Activated B cell treated with CpG ODN at 0.5 μM for 24 hours (primary cell): Measurements from ENCODE around the gene SPAG16. TPM values are rescaled to one million over a fixed set of nuclear protein-coding genes. Genes with fewer than 3 reads are reported as not detected.

Source experiments
- ATAC-seq: fragments of 200-7000 bp; cut with Tn5 transposase; one replicate; pipeline ENCODE4 v1.10.0; 2021; ENCODE audit warnings: low read depth, mild to moderate bottlenecking, moderate library complexity
- CTCF ChIA-PET: fragments of 350-600 bp; sonication (Branson Sonifier 250); formaldehyde crosslinking; loops from one replicate; lab custom pipeline; 2021; ENCODE audit warnings: antibody characterized with exemption; lab: Charles Lee
- POLR2A ChIA-PET: fragments of 350-600 bp; sonication (Branson Sonifier 250); formaldehyde crosslinking; loops from one replicate; lab custom pipeline; 2021; ENCODE audit warnings: antibody characterized with exemption; lab: Charles Lee
- DNase-seq: peaks from one replicate; pipeline ENCODE4 v3.0.0; 2022
- H3K27ac Mint-ChIP-seq: one replicate; pipeline ENCODE4 v1.8.0; 2020; ENCODE audit warnings: mixed read lengths
- H3K27me3 Mint-ChIP-seq: one replicate; pipeline ENCODE4 v1.8.0; 2021; ENCODE audit warnings: mixed read lengths
- H3K36me3 Mint-ChIP-seq: one replicate; pipeline ENCODE4 v1.8.0; 2021; ENCODE audit warnings: low read depth, mixed read lengths
- H3K4me1 Mint-ChIP-seq: one replicate; pipeline ENCODE4 v1.8.0; 2021; ENCODE audit warnings: mixed read lengths
- H3K4me3 Mint-ChIP-seq: one replicate; pipeline ENCODE4 v1.8.0; 2020; ENCODE audit warnings: mild to moderate bottlenecking, mixed read lengths
- H3K9me3 Mint-ChIP-seq: one replicate; pipeline ENCODE4 v1.8.0; 2020; ENCODE audit warnings: mixed read lengths
- intact Hi-C: fragments of 100-400 bp; cut with micrococcal nuclease; formaldehyde crosslinking; loops from one replicate; pipeline ENCODE4 v1.15.1; 2024
- total RNA-seq: library from RNA; stranded (reverse); gene quantifications from 2 replicates; pipeline ENCODE4 v1.2.3, GENCODE V29; 2022
- TF ChIP-seq, protein P1 (sequence below): fragments of 200-600 bp; IDR thresholded peaks from one replicate; pipeline ENCODE4 v1.8.0; 2022; ENCODE audit warnings: antibody characterized with exemption, mild to moderate bottlenecking

The SPAG16 gene
- total RNA-seq, 1 donor from 2014 or later: 11.2 TPM

DNA sequence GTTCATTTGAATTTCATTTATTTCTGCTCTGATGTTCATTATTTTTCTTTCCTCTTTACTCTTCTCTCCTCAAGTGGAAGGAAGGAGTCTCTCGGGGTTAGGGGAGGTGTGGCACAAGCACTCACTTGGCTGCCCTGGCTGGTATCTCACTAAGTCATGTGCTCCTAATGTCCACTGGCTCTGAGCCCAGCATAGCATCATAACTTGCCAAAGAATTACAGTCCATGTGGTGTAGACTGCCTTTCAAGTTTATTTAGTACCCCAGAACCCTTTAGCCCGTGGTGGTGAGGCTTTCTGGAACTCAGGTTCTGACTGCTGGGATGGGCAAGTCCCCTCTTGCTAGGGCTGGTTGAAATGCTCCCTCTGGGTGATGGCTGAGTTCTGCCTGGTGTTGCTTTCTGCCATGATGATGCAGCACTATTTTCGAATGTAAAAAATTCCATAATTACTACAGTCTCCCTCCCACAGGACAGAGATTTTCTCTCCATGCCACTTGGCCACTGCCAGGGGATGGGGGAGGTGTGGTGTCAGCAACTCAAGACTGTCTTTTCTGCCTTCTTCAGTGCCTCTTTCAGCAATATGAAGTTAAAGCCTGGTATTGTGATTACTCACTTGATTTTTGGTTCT is 22.2 kb downstream of the SPAG16 start:
- DNase-seq: no peak
- intact Hi-C loops: no loop called here
- no peak overlapping the region for H3K27ac Mint-ChIP-seq
- ChIA-PET POLR2A (no interaction called here), CTCF (no interaction called here)
- no peak overlapping the region for H3K4me3 Mint-ChIP-seq
- no peak for ATAC-seq
- H3K27me3 Mint-ChIP-seq: no peaks in the 10 kb centered on the region
- peaks cover 45% of the 10 kb centered on the region for H3K36me3 Mint-ChIP-seq
- TF ChIP-seq, protein P1, sequence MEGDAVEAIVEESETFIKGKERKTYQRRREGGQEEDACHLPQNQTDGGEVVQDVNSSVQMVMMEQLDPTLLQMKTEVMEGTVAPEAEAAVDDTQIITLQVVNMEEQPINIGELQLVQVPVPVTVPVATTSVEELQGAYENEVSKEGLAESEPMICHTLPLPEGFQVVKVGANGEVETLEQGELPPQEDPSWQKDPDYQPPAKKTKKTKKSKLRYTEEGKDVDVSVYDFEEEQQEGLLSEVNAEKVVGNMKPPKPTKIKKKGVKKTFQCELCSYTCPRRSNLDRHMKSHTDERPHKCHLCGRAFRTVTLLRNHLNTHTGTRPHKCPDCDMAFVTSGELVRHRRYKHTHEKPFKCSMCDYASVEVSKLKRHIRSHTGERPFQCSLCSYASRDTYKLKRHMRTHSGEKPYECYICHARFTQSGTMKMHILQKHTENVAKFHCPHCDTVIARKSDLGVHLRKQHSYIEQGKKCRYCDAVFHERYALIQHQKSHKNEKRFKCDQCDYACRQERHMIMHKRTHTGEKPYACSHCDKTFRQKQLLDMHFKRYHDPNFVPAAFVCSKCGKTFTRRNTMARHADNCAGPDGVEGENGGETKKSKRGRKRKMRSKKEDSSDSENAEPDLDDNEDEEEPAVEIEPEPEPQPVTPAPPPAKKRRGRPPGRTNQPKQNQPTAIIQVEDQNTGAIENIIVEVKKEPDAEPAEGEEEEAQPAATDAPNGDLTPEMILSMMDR: no peak
- H3K4me1 Mint-ChIP-seq: no peaks in the 10 kb centered on the region
- peaks cover 19% of the 10 kb centered on the region for H3K9me3 Mint-ChIP-seq

GRCh38 chr2:213315168-213315876 is 31.1 kb downstream of the SPAG16 start:
- Mint-ChIP-seq H3K36me3 (peaks cover 25% of the 10 kb centered on the region), H3K27ac (no peak overlapping the region), H3K4me1 (peaks cover 2% of the 10 kb centered on the region), H3K9me3 (no peaks in the 10 kb centered on the region), H3K4me3 (no peak overlapping the region), H3K27me3 (no peaks in the 10 kb centered on the region)
- ChIA-PET CTCF (no interaction called here), POLR2A (no interaction called here)
- intact Hi-C loops: no loop called here
- ATAC-seq (no peak), DNase-seq (no peak)
- TF ChIP-seq, protein P1: no peak

DNA sequence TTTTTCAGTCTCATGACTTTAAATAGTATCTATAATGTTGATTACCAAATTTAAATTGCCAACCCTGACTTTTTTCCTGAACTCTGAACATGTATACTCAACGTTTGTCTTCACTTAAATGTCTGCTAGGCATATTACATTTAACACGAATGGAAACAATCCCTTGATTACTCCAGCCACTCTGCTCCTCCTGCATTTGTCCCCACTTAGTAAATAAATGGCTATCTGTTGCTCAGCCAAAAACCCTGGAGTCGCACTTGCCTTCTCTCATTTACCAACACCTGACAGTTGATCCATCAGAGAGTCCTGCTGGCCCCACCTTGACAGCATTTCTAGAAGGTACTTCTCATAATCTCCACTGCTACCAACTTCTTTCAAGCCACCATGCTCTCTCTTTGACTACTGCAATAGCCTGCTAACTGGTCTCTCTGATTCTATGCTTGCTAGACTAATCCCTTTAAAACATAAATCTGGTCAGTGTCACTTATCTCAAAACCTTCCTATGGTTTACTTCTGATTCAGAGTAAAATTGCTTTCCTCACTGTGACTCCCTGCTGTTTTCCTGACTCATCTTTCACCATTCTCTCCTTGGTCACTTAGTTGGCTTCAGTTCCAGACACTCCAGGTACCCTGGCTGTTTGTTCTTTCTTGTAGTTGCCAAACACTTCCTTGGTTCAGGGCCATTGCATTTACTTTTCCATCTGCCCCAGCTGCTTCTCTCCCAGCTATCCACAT is 31.9 kb downstream of the SPAG16 start:
- no peaks in the 10 kb centered on the region for H3K9me3 Mint-ChIP-seq
- DNase-seq: no peak
- ChIA-PET POLR2A (no interaction called here), CTCF (no interaction called here)
- H3K27me3 Mint-ChIP-seq: no peaks in the 10 kb centered on the region
- TF ChIP-seq, protein P1: no peak
- peaks cover 28% of the 10 kb centered on the region for H3K36me3 Mint-ChIP-seq
- no peak for ATAC-seq
- no peak overlapping the region for H3K27ac Mint-ChIP-seq
- intact Hi-C loops: no loop called here
- H3K4me3 Mint-ChIP-seq: no peak overlapping the region
- peaks cover 2% of the 10 kb centered on the region for H3K4me1 Mint-ChIP-seq

- peaks cover 28% of the 10 kb centered on the region for H3K36me3 Mint-ChIP-seq
- intact Hi-C loops: no loop called here
- ATAC-seq (no peak), DNase-seq (no peak)
- no peak overlapping the region for H3K4me3 Mint-ChIP-seq
- peaks cover 2% of the 10 kb centered on the region for H3K4me1 Mint-ChIP-seq
- no peak overlapping the region for H3K27ac Mint-ChIP-seq
- no peaks in the 10 kb centered on the region for H3K9me3 Mint-ChIP-seq
- ChIA-PET CTCF (no interaction called here), POLR2A (no interaction called here)
- H3K27me3 Mint-ChIP-seq: no peaks in the 10 kb centered on the region
- TF ChIP-seq, protein P1: no peak
Observed at GRCh38 chr2:213317929-213318328, 33.7 kb downstream of the SPAG16 start.

- intact Hi-C loops: no loop called here
- peaks cover 2% of the 10 kb centered on the region for H3K4me1 Mint-ChIP-seq
- no peak overlapping the region for H3K4me3 Mint-ChIP-seq
- no peak overlapping the region for H3K27ac Mint-ChIP-seq
- ChIA-PET CTCF (no interaction called here), POLR2A (no interaction called here)
- ATAC-seq (no peak), DNase-seq (no peak)
- no peaks in the 10 kb centered on the region for H3K9me3 Mint-ChIP-seq
- no peaks in the 10 kb centered on the region for H3K27me3 Mint-ChIP-seq
- TF ChIP-seq, protein P1: no peak
- H3K36me3 Mint-ChIP-seq: peaks cover 32% of the 10 kb centered on the region
Observed at GRCh38 chr2:213320604-213321003, 36.3 kb downstream of the SPAG16 start.
